Mucosa of stomach (tissue), 1 donor: Measurements from ENCODE around the gene ABCA5.
A peak's percentile ranks its signal among the peaks of the same experiment; 100 is the strongest.

Source experiments
- H3K27me3 ChIP-seq: one replicate; pipeline ENCODE4 v1.7.0; 2013; ENCODE audit warnings: mild to moderate bottlenecking, low read length; ENCODE audit not compliant: control insufficient read depth, insufficient read depth
- H3K36me3 ChIP-seq: one replicate; pipeline ENCODE4 v1.7.0; 2013; ENCODE audit warnings: low read length; ENCODE audit not compliant: control insufficient read depth, insufficient read depth
- H3K4me1 ChIP-seq: one replicate; pipeline ENCODE4 v1.7.0; 2013; ENCODE audit warnings: mild to moderate bottlenecking, low read length; ENCODE audit not compliant: control insufficient read depth, insufficient read depth
- H3K4me3 ChIP-seq: one replicate; pipeline ENCODE4 v1.7.0; 2013; ENCODE audit warnings: low read length
- H3K9ac ChIP-seq: one replicate; pipeline ENCODE4 v1.7.0; 2013; ENCODE audit warnings: mild to moderate bottlenecking, low read length, moderate library complexity
- H3K9me3 ChIP-seq: one replicate; pipeline ENCODE4 v1.7.0; 2013; ENCODE audit warnings: mild to moderate bottlenecking, low read length, moderate library complexity; ENCODE audit not compliant: control insufficient read depth
- donor health status: Pancreatic carcinoma.

The ABCA5 gene

GRCh38 chr17:69344939-69345338 is 18.0 kb upstream of the ABCA5 start:
- Histone ChIP-seq H3K36me3 (no peaks in the 10 kb centered on the region), H3K4me3 (no peak overlapping the region), H3K27me3 (no peaks in the 10 kb centered on the region), H3K9ac (no peak overlapping the region), H3K9me3 (no peaks in the 10 kb centered on the region), H3K4me1 (no peaks in the 10 kb centered on the region)

DNA sequence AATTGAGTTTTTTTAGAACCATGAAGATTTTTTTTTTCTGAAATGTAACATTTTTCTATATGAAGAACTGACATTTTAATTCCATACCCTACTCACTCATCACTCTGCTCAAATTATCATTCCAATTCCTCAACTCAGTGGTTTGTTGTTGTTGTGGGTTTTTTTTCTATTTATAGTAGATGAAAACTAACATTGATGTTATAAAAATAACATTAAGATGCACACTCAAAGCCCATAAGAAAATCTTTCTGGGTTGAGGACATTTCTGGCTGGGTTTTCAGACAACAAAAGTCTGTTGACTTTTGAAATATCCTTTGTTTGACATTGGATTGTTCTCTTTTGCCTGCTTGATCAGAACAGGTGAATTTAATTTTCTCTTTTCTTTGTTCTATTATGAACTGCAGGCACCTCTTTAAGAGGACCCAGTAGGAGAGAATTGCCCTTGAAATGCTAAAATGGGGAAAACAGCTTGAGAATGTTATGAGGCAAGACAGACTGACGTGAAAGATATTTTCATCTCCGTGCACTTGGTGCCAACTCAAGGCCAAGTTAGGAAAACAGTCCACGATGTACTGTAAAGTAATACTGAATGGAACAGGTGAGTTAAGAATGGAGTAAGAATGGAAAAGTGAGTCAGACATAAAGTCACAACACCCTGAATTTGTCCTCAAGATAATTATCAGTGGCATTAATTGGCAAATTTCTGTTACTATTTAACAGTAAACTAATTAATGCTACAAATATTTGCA is 16.1 kb upstream of the ABCA5 start:
- H3K9ac ChIP-seq = no peak overlapping the region
- no peaks in the 10 kb centered on the region for H3K9me3 ChIP-seq
- no peaks in the 10 kb centered on the region for H3K4me1 ChIP-seq
- no peak overlapping the region for H3K4me3 ChIP-seq
- H3K36me3 ChIP-seq = no peaks in the 10 kb centered on the region
- no peaks in the 10 kb centered on the region for H3K27me3 ChIP-seq

DNA sequence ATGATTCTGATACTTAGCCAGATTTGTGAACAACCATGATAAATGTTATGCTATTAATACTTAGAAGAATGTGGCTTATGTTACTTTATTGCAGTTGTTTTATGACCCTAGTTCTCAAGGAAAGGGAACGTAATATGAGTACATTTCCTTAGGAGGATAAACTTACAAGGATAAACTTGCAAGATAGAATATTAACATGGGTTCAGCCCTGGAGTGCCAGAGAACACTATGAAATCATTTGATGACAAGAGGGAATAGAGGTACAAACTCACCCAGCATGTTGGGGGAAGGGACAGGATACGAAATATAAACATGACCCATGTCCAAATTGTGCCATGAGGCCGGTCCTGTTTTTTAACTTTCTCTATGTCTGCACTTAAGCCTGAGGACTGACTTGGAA is 13.0 kb upstream of the ABCA5 start:
- Histone ChIP-seq H3K36me3 (no peaks in the 10 kb centered on the region), H3K4me1 (no peaks in the 10 kb centered on the region), H3K27me3 (no peaks in the 10 kb centered on the region), H3K9ac (no peak overlapping the region), H3K9me3 (no peaks in the 10 kb centered on the region), H3K4me3 (no peak overlapping the region)

DNA sequence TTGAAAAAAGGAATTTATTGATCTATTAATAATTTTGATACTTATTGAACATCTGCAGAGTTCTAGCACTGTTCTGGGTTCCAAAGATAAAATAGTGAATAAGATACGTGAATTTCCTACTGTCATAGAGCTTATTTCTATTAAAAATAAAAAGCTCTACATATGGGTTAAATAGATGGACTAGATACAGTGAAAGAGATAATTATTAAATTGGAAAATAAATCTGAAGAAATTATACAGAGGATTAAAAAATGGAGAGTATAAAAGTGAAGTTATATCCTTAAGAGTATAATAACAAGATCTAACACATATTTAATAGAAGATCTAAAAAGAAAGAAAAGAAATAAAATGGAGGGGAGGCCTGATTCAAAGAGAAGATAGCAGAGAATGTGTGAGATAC is 10.1 kb upstream of the ABCA5 start:
- Histone ChIP-seq H3K9ac (no peak overlapping the region), H3K4me3 (no peak overlapping the region), H3K4me1 (no peaks in the 10 kb centered on the region), H3K27me3 (no peaks in the 10 kb centered on the region), H3K36me3 (no peaks in the 10 kb centered on the region), H3K9me3 (no peaks in the 10 kb centered on the region)

- H3K27me3 ChIP-seq = no peaks in the 10 kb centered on the region
- H3K4me1 ChIP-seq = no peaks in the 10 kb centered on the region
- no peak overlapping the region for H3K4me3 ChIP-seq
- H3K9me3 ChIP-seq = no peaks in the 10 kb centered on the region
- H3K9ac ChIP-seq = no peak overlapping the region
- no peaks in the 10 kb centered on the region for H3K36me3 ChIP-seq
Observed at GRCh38 chr17:69336580-69336979, 9.6 kb upstream of the ABCA5 start.

DNA sequence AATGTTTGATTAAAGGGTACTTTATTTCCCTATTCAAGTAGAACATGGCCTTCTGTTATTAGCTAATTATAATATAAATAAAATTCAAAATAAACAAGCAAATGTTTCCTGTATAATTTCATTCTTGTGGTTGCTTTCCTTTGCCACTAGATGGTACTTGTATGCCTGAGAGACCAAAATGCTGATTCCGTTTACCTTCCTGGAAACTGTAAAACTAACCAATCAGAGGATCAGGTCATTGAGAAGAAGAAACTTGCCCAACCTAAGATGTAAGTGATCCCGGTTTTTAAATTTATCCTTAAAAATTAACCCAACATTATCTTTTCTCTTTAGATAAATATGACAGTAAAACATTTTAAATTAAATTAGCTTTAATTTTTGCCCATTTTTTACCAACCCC is 8.1 kb upstream of the ABCA5 start:
- no peaks in the 10 kb centered on the region for H3K4me1 ChIP-seq
- H3K9ac ChIP-seq = no peak overlapping the region
- no peaks in the 10 kb centered on the region for H3K9me3 ChIP-seq
- H3K27me3 ChIP-seq = no peaks in the 10 kb centered on the region
- no peak overlapping the region for H3K4me3 ChIP-seq
- no peaks in the 10 kb centered on the region for H3K36me3 ChIP-seq

DNA sequence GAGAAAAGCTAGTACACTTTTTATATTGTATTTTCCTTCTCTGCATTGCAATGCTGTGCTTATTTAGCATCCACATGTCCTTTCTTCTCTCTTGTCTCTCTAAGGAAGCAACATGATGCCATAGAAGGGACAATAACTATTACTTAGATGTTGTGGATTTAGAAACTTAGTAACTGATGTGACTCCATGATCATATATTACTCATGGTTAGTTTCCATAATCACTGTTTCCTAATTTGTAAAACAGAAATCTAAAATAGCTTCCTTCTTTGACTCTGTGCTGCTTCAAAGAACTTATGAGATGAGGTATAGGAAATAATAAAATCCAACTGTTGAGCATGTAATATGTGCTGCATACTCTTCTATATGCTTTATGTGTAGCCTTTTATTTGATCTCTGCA is 6.6 kb upstream of the ABCA5 start:
- no peak overlapping the region for H3K9ac ChIP-seq
- H3K36me3 ChIP-seq = no peaks in the 10 kb centered on the region
- no peaks in the 10 kb centered on the region for H3K4me1 ChIP-seq
- no peaks in the 10 kb centered on the region for H3K9me3 ChIP-seq
- H3K4me3 ChIP-seq = no peak overlapping the region
- H3K27me3 ChIP-seq = no peaks in the 10 kb centered on the region

DNA sequence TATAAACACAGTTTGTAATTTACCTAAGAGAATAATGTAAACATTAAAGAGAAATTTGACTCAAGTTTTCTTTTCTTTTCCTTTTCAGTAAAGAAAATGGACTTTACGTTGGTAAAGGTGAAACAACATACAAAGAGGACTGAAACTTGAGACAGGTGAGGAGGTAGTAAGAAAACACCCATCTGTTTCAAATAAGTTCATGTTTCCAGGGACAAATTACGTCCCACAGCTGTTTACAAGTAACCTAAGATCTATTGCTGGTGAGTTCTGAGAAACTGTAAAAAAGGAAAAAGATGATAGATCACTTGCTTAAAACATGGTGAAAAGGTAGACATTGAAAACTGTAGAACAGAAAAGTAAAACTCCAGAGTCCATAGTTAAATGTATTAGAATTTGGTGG is 4.8 kb upstream of the ABCA5 start:
- no peaks in the 10 kb centered on the region for H3K27me3 ChIP-seq
- no peak overlapping the region for H3K4me3 ChIP-seq
- H3K4me1 ChIP-seq = no peaks in the 10 kb centered on the region
- H3K36me3 ChIP-seq = no peaks in the 10 kb centered on the region
- no peaks in the 10 kb centered on the region for H3K9me3 ChIP-seq
- no peak overlapping the region for H3K9ac ChIP-seq

- no peaks in the 10 kb centered on the region for H3K9me3 ChIP-seq
- no peaks in the 10 kb centered on the region for H3K36me3 ChIP-seq
- H3K4me1 ChIP-seq = no peaks in the 10 kb centered on the region
Observed at GRCh38 chr17:69326377-69327059, 415 bp downstream of the ABCA5 start.

GRCh38 chr17:69325518-69326376 is 1.2 kb downstream of the ABCA5 start:
- Histone ChIP-seq H3K9me3 (no peaks in the 10 kb centered on the region), H3K36me3 (no peaks in the 10 kb centered on the region), H3K9ac (peak overlapping the region; percentile 86), H3K4me3 (peak overlapping the region; percentile 79), H3K4me1 (no peaks in the 10 kb centered on the region), H3K27me3 (no peaks in the 10 kb centered on the region)

More at GRCh38 chr17:69326377-69327059, 415 bp downstream of the ABCA5 start:
- Histone ChIP-seq H3K27me3 (no peaks in the 10 kb centered on the region), H3K4me3 (peak overlapping the region; percentile 79), H3K9ac (peak overlapping the region; percentile 86)

DNA sequence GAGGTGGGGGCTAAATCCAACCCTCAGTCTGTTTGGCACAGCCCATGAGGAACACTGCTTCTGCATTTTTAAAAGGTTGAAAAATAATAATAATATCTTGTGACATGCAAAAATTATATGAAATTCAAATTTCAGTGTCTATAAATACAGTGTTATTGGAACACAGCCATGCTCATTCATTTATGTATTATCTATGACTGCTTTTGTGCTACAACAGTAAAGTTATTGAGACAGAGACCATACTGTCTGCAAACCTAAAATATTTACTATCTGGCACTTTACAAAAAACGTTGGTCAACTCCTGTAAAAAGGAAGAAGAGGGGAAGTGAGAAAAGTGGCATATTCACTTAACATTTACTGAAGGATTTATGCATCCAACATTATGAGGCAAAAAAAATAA is 3.1 kb downstream of the ABCA5 start:
- Histone ChIP-seq H3K4me1 (no peaks in the 10 kb centered on the region), H3K27me3 (no peaks in the 10 kb centered on the region), H3K9me3 (no peaks in the 10 kb centered on the region), H3K4me3 (no peak overlapping the region), H3K9ac (no peak overlapping the region), H3K36me3 (no peaks in the 10 kb centered on the region)

- Histone ChIP-seq H3K27me3 (no peaks in the 10 kb centered on the region), H3K4me1 (no peaks in the 10 kb centered on the region), H3K4me3 (no peak overlapping the region)
Observed at GRCh38 chr17:69320908-69321238, 6.1 kb downstream of the ABCA5 start.

More at GRCh38 chr17:69320908-69321238, 6.1 kb downstream of the ABCA5 start:
- Histone ChIP-seq H3K9ac (no peak overlapping the region), H3K36me3 (no peaks in the 10 kb centered on the region), H3K9me3 (no peaks in the 10 kb centered on the region)
